ENCODE results near the gene CPNE9.

The CPNE9 gene

GRCh38 chr3:9713142-9713541, 9.5 kb downstream of the CPNE9 start:
- FAIRE-seq (no peak), DNase-seq (ENCODE audit: insufficient read length, low spot score) (no peak)
- TF ChIP-seq PAX5 (IDR thresholded peaks at IDR 0.05; ENCODE audit: insufficient read depth, low read length, severe bottlenecking) (no peak), POU2F2 (IDR thresholded peaks at IDR 0.05; ENCODE audit: low read depth, low read length) (no peak), SPI1 (IDR thresholded peaks at IDR 0.05; ENCODE audit: low read depth, low read length) (no peak), POLR2AphosphoS5 (IDR thresholded peaks at IDR 0.05; ENCODE audit: low read depth, low read length) (no peak), POLR2A (IDR thresholded peaks at IDR 0.05; ENCODE audit: low read depth, low read length) (no peak), TAF1 (IDR thresholded peaks at IDR 0.05; ENCODE audit: low read depth, low read length) (no peak)

GRCh38 chr3:9715136-9715535, 11.5 kb downstream of the CPNE9 start:
- TF ChIP-seq SPI1 (IDR thresholded peaks at IDR 0.05; ENCODE audit: low read depth, low read length): no peak
- no peak for TF ChIP-seq TAF1 (IDR thresholded peaks at IDR 0.05; ENCODE audit: low read depth, low read length)
- TF ChIP-seq POLR2A (IDR thresholded peaks at IDR 0.05; ENCODE audit: low read depth, low read length): no peak
- no peak for TF ChIP-seq POU2F2 (IDR thresholded peaks at IDR 0.05; ENCODE audit: low read depth, low read length)
- TF ChIP-seq POLR2AphosphoS5 (IDR thresholded peaks at IDR 0.05; ENCODE audit: low read depth, low read length): no peak
- no peak for TF ChIP-seq PAX5 (IDR thresholded peaks at IDR 0.05; ENCODE audit: insufficient read depth, low read length, severe bottlenecking)
- no peak for FAIRE-seq
- DNase-seq (ENCODE audit: insufficient read length, low spot score): no peak

- TF ChIP-seq POU2F2 (IDR thresholded peaks at IDR 0.05; ENCODE audit: low read depth, low read length) (no peak), SPI1 (IDR thresholded peaks at IDR 0.05; ENCODE audit: low read depth, low read length) (no peak), POLR2A (IDR thresholded peaks at IDR 0.05; ENCODE audit: low read depth, low read length) (no peak)
- no peak for FAIRE-seq
- DNase-seq (ENCODE audit: insufficient read length, low spot score): no peak
Observed at GRCh38 chr3:9715764-9716437, 12.3 kb downstream of the CPNE9 start.

- DNase-seq (ENCODE audit: insufficient read length, low spot score): no peak
- TF ChIP-seq POLR2AphosphoS5 (IDR thresholded peaks at IDR 0.05; ENCODE audit: low read depth, low read length) (no peak), PAX5 (IDR thresholded peaks at IDR 0.05; ENCODE audit: insufficient read depth, low read length, severe bottlenecking) (no peak), POLR2A (IDR thresholded peaks at IDR 0.05; ENCODE audit: low read depth, low read length) (no peak), POU2F2 (IDR thresholded peaks at IDR 0.05; ENCODE audit: low read depth, low read length) (no peak), TAF1 (IDR thresholded peaks at IDR 0.05; ENCODE audit: low read depth, low read length) (no peak), SPI1 (IDR thresholded peaks at IDR 0.05; ENCODE audit: low read depth, low read length) (no peak)
- no peak for FAIRE-seq
Observed at GRCh38 chr3:9716801-9717555, 13.3 kb downstream of the CPNE9 start.

- TF ChIP-seq POLR2A (IDR thresholded peaks at IDR 0.05; ENCODE audit: low read depth, low read length) (no peak), POLR2AphosphoS5 (IDR thresholded peaks at IDR 0.05; ENCODE audit: low read depth, low read length) (no peak), SPI1 (IDR thresholded peaks at IDR 0.05; ENCODE audit: low read depth, low read length) (no peak), POU2F2 (IDR thresholded peaks at IDR 0.05; ENCODE audit: low read depth, low read length) (no peak), TAF1 (IDR thresholded peaks at IDR 0.05; ENCODE audit: low read depth, low read length) (no peak), PAX5 (IDR thresholded peaks at IDR 0.05; ENCODE audit: insufficient read depth, low read length, severe bottlenecking) (no peak)
- DNase-seq (ENCODE audit: insufficient read length, low spot score): no peak
- FAIRE-seq: no peak
Observed at GRCh38 chr3:9717563-9717962, 13.9 kb downstream of the CPNE9 start.

GRCh38 chr3:9718118-9718517, 14.5 kb downstream of the CPNE9 start:
- DNase-seq (ENCODE audit: insufficient read length, low spot score): no peak
- FAIRE-seq: no peak
- TF ChIP-seq POLR2AphosphoS5 (IDR thresholded peaks at IDR 0.05; ENCODE audit: low read depth, low read length) (no peak), TAF1 (IDR thresholded peaks at IDR 0.05; ENCODE audit: low read depth, low read length) (no peak), POU2F2 (IDR thresholded peaks at IDR 0.05; ENCODE audit: low read depth, low read length) (no peak), POLR2A (IDR thresholded peaks at IDR 0.05; ENCODE audit: low read depth, low read length) (no peak), PAX5 (IDR thresholded peaks at IDR 0.05; ENCODE audit: insufficient read depth, low read length, severe bottlenecking) (no peak), SPI1 (IDR thresholded peaks at IDR 0.05; ENCODE audit: low read depth, low read length) (no peak)

- DNase-seq (ENCODE audit: insufficient read length, low spot score): no peak
- TF ChIP-seq TAF1 (IDR thresholded peaks at IDR 0.05; ENCODE audit: low read depth, low read length) (no peak), PAX5 (IDR thresholded peaks at IDR 0.05; ENCODE audit: insufficient read depth, low read length, severe bottlenecking) (no peak), POLR2AphosphoS5 (IDR thresholded peaks at IDR 0.05; ENCODE audit: low read depth, low read length) (no peak), POU2F2 (IDR thresholded peaks at IDR 0.05; ENCODE audit: low read depth, low read length) (no peak), SPI1 (IDR thresholded peaks at IDR 0.05; ENCODE audit: low read depth, low read length) (no peak), POLR2A (IDR thresholded peaks at IDR 0.05; ENCODE audit: low read depth, low read length) (no peak)
- no peak for FAIRE-seq
Observed at GRCh38 chr3:9721015-9721699, 17.5 kb downstream of the CPNE9 start.

- TF ChIP-seq TAF1 (IDR thresholded peaks at IDR 0.05; ENCODE audit: low read depth, low read length) (no peak), POU2F2 (IDR thresholded peaks at IDR 0.05; ENCODE audit: low read depth, low read length) (no peak), SPI1 (IDR thresholded peaks at IDR 0.05; ENCODE audit: low read depth, low read length) (no peak), PAX5 (IDR thresholded peaks at IDR 0.05; ENCODE audit: insufficient read depth, low read length, severe bottlenecking) (no peak), POLR2A (IDR thresholded peaks at IDR 0.05; ENCODE audit: low read depth, low read length) (no peak), POLR2AphosphoS5 (IDR thresholded peaks at IDR 0.05; ENCODE audit: low read depth, low read length) (no peak)
- no peak for FAIRE-seq
- no peak for DNase-seq (ENCODE audit: insufficient read length, low spot score)
Observed at GRCh38 chr3:9721700-9722060, 18.0 kb downstream of the CPNE9 start.
